IMR-90 (cell line): Measurements from ENCODE around the gene MACO1. TPM values are rescaled to one million over a fixed set of nuclear protein-coding genes. Genes with fewer than 3 reads are reported as not detected.

Source experiments
- ATAC-seq: fragments of 200-7000 bp; cut with Tn5 transposase; 2 replicates; pipeline ENCODE4 v1.9.1; 2020; ENCODE audit warnings: low read depth, mild to moderate bottlenecking, moderate library complexity
- BruUV-seq: library from RNA; stranded (reverse); fragments of 400-500 nt; replicated peaks from 2 replicates; lab custom pipeline; 2021; lab: Mats Ljungman, UMichigan
- CTCF ChIA-PET: fragments of 300-600 bp; formaldehyde crosslinking; extraction: SDS; loops from one replicate; lab custom pipeline; 2021; ENCODE audit warnings: antibody characterized with exemption; lab: Yijun Ruan, JAX
- POLR2A ChIA-PET: fragments of 300-600 bp; sonication (Branson Sonifier 250); formaldehyde crosslinking; loops from one replicate; lab custom pipeline; 2022; ENCODE audit warnings: antibody characterized with exemption; ENCODE audit not compliant: unreplicated experiment; lab: Charles Lee
- DNase-seq: peaks from one replicate; pipeline ENCODE4 v3.0.0; 2013
- H2AFZ ChIP-seq: replicated peaks from 2 replicates; pipeline ENCODE3; 2013; ENCODE audit warnings: low read length, mild to moderate bottlenecking; ENCODE audit not compliant: poor library complexity
- H2AK5ac ChIP-seq: 2 replicates; pipeline ENCODE4 v1.6.1; 2013; ENCODE audit warnings: low read depth, low read length, inconsistent platforms
- H2AK9ac ChIP-seq: replicated peaks from 2 replicates; pipeline ENCODE3; 2013; ENCODE audit warnings: mild to moderate bottlenecking, low read depth, low read length, moderate library complexity; ENCODE audit not compliant: poor library complexity
- H2BK120ac ChIP-seq: 2 replicates; pipeline ENCODE4 v1.6.1; 2013; ENCODE audit warnings: low read depth, low read length, inconsistent platforms
- H2BK15ac ChIP-seq: 3 replicates; pipeline ENCODE4 v1.6.1; 2013; ENCODE audit warnings: low read depth, low read length, inconsistent platforms
- H2BK20ac ChIP-seq: 2 replicates; pipeline ENCODE4 v1.6.1; 2013; ENCODE audit warnings: low read depth, mild to moderate bottlenecking, inconsistent platforms, low read length, moderate library complexity
- H2BK5ac ChIP-seq: 2 replicates; pipeline ENCODE4 v1.6.1; 2013; ENCODE audit warnings: mild to moderate bottlenecking, low read depth, low read length, inconsistent platforms; ENCODE audit not compliant: poor library complexity, severe bottlenecking
- H3K14ac ChIP-seq: replicated peaks from 2 replicates; pipeline ENCODE4 v1.6.1; 2013; ENCODE audit warnings: low read depth, low read length, inconsistent platforms
- H3K18ac ChIP-seq: 2 replicates; pipeline ENCODE4 v1.6.1; 2013; ENCODE audit warnings: low read depth, low read length, control low read depth
- H3K23ac ChIP-seq: 2 replicates; pipeline ENCODE4 v1.6.1; 2013; ENCODE audit warnings: low read depth, low read length, inconsistent platforms
- H3K27ac ChIP-seq: 2 replicates; pipeline ENCODE4 v1.5.1; 2013; ENCODE audit warnings: mild to moderate bottlenecking, control low read depth, low read length; ENCODE audit not compliant: insufficient read depth
- H3K27me3 ChIP-seq: 2 replicates; pipeline ENCODE4 v1.6.1; 2013; ENCODE audit warnings: low read length; ENCODE audit not compliant: control insufficient read depth, insufficient read depth
- H3K36me3 ChIP-seq: 2 replicates; pipeline ENCODE4 v1.6.1; 2013; ENCODE audit warnings: low read length, mixed read lengths; ENCODE audit not compliant: control insufficient read depth, insufficient read depth
- H3K4ac ChIP-seq: 2 replicates; pipeline ENCODE4 v1.6.1; 2013; ENCODE audit warnings: low read depth, low read length, inconsistent platforms
- H3K4me1 ChIP-seq: 2 replicates; pipeline ENCODE4 v1.6.1; 2013; ENCODE audit warnings: low read length, mixed read lengths; ENCODE audit not compliant: control insufficient read depth, insufficient read depth
- H3K4me2 ChIP-seq: 2 replicates; pipeline ENCODE4 v1.6.1; 2013; ENCODE audit warnings: low read depth, mild to moderate bottlenecking, control low read depth, low read length, moderate library complexity
- H3K4me3 ChIP-seq: 2 replicates; pipeline ENCODE4 v1.5.1; 2013; ENCODE audit warnings: low read depth, mild to moderate bottlenecking, control low read depth, low read length, moderate library complexity; ENCODE audit not compliant: insufficient read depth
- H3K56ac ChIP-seq: 2 replicates; pipeline ENCODE4 v1.6.1; 2013; ENCODE audit warnings: low read length, inconsistent platforms; ENCODE audit not compliant: insufficient read depth; ENCODE audit errors: extremely low read depth
- H3K79me1 ChIP-seq, 2 experiments: 2 replicates each; pipeline ENCODE4 v1.6.1; 2013; ENCODE audit warnings: low read length in 2 of 2, inconsistent platforms in 1 of 2, low read depth in 1 of 2
- H3K9ac ChIP-seq: 2 replicates; pipeline ENCODE4 v1.6.1; 2013; ENCODE audit warnings: low read depth, low read length, control low read depth
- H3K9me1 ChIP-seq: 2 replicates; pipeline ENCODE4 v1.6.1; 2013; ENCODE audit warnings: low read length, inconsistent platforms; ENCODE audit not compliant: insufficient read depth
- H3K9me3 ChIP-seq: 2 replicates; pipeline ENCODE4 v1.6.1; 2013; ENCODE audit warnings: low read length; ENCODE audit not compliant: control insufficient read depth, insufficient read depth
- H4K20me1 ChIP-seq: 2 replicates; pipeline ENCODE4 v1.6.1; 2013; ENCODE audit warnings: low read length, inconsistent platforms; ENCODE audit not compliant: insufficient read depth
- H4K5ac ChIP-seq: 2 replicates; pipeline ENCODE4 v1.6.1; 2013; ENCODE audit warnings: mild to moderate bottlenecking, low read depth, low read length, control low read depth
- H4K8ac ChIP-seq, 2 experiments: 2 replicates each; pipeline ENCODE4 v1.6.1; 2013; ENCODE audit warnings: low read depth in 2 of 2, low read length in 2 of 2, control low read depth in 1 of 2, inconsistent platforms in 1 of 2
- H4K91ac ChIP-seq: 2 replicates; pipeline ENCODE4 v1.6.1; 2013; ENCODE audit warnings: low read depth, low read length, inconsistent platforms; ENCODE audit not compliant: insufficient read depth
- CEBPB ChIP-seq: IDR thresholded peaks from 2 replicates; pipeline ENCODE4 v1.6.1; 2012; ENCODE audit warnings: low read depth, low read length, improper control_type of control experiment
- CHD1 ChIP-seq: IDR thresholded peaks from 2 replicates; pipeline ENCODE4 v1.6.1; 2012; ENCODE audit warnings: low read depth, low read length, improper control_type of control experiment
- POLR2A ChIP-seq: IDR thresholded peaks from 2 replicates; pipeline ENCODE4 v1.6.1; 2012; ENCODE audit warnings: mild to moderate bottlenecking, low read depth, low read length
- WGBS, 2 experiments: methylation state at CpG; one replicate each; pipeline versions ENCODE4 v1.1.5 to v1.1.7; 2013; ENCODE audit warnings: missing lambda C conversion rate in 2 of 2; ENCODE audit not compliant: insufficient read length in 1 of 2; ENCODE audit errors: extremely low coverage in 2 of 2; 5-methylcytosine and 5-hydroxymethylcytosine counted together
- dilution Hi-C: fragments of 300-500 bp; cut with HindIII; formaldehyde crosslinking; loops from one replicate; pipeline ENCODE4 v1.14.3; 2018; ENCODE audit warnings: low sequenced_read_pairs; ENCODE audit not compliant: unreplicated experiment
- in situ Hi-C: fragments of 300-500 bp; cut with MboI; formaldehyde crosslinking; loops from 3 replicates; pipeline ENCODE4 v1.14.3; 2019; ENCODE audit warnings: low sequenced_read_pairs, inconsistent platforms, mixed read lengths
- intact Hi-C: fragments of 100-400 bp; cut with micrococcal nuclease; formaldehyde crosslinking; loops from 2 replicates; pipeline ENCODE4 v1.10.0; 2022
- polyA plus RNA-seq, 3 experiments: library from polyadenylated mRNA; depleted of rRNA; stranded (reverse); fragments of >200 nt; gene quantifications; 2 replicates each; pipeline ENCODE4 v1.2.3, GENCODE V29; 2012; ENCODE audit warnings: low replicate concordance in 1 of 3
- total RNA-seq: library from RNA; depleted of rRNA; stranded (reverse); fragments of >200 nt; gene quantifications from 2 replicates; pipeline ENCODE4 v1.2.3, GENCODE V29; 2012
- TF ChIP-seq, protein P1 (sequence below): conservative IDR thresholded peaks from 2 replicates; pipeline ENCODE4 v1.5.1; 2012; ENCODE audit warnings: mild to moderate bottlenecking, low read depth, low read length, improper control_type of control experiment

The MACO1 gene
- total and polyA plus RNA-seq, 2 of the 4 experiments (the other 2 are of a cell fraction), result 6.8 to 12.7 TPM

DNA sequence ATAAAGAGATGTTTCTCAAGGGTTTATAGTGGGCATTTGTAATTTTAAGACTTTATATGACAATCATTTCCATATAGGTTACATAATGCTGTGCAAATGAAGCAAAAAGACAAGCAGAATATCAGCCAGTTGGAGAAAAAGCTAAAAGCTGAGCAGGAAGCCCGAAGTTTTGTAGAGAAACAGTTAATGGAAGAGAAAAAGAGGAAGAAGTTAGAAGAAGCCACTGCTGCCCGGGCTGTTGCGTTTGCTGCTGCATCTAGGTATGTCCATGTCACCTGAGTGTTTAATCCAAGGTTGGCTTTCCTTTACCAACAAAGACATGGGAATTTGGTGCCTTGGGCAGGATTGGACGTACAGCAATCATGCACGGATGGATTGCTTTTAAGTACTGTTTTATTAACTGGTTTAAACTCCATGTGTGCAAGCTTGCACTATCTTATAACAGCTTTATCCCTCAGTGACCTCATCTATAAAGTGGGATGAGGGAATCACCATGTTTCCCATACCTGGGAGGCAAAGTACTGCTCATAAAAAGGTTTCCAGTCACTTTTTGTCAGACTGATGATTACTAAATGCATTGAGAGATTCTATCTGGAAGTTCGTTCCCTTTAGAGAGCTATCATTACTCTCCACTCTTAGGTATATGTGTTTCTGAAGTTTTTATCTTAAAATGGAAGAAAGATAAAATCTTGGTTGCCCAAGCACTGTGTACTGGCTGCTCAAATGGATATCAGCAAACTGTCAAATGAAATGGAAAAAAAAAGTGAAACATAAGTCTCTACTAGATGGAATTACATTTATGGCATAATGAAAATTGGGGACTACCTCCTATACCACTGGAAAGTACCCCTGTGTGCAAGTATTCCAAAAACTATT, 55.1 kb downstream of the MACO1 start:
- in situ Hi-C loops, result no loop called here
- no peak overlapping the region for H2BK15ac ChIP-seq
- no peak for TF ChIP-seq POLR2A
- TF ChIP-seq, protein P1, sequence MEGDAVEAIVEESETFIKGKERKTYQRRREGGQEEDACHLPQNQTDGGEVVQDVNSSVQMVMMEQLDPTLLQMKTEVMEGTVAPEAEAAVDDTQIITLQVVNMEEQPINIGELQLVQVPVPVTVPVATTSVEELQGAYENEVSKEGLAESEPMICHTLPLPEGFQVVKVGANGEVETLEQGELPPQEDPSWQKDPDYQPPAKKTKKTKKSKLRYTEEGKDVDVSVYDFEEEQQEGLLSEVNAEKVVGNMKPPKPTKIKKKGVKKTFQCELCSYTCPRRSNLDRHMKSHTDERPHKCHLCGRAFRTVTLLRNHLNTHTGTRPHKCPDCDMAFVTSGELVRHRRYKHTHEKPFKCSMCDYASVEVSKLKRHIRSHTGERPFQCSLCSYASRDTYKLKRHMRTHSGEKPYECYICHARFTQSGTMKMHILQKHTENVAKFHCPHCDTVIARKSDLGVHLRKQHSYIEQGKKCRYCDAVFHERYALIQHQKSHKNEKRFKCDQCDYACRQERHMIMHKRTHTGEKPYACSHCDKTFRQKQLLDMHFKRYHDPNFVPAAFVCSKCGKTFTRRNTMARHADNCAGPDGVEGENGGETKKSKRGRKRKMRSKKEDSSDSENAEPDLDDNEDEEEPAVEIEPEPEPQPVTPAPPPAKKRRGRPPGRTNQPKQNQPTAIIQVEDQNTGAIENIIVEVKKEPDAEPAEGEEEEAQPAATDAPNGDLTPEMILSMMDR, result no peak
- TF ChIP-seq CHD1, result no peak
- no peak for TF ChIP-seq CEBPB
- ChIA-PET POLR2A (no interaction called here), CTCF (interaction anchor here (0.6 to 2.8 kb wide), 4 partner anchors 14 to 329 kb away, joined by 3 to 8 read pairs (median 3); no protein-coding TSS in a partner anchor)
- H3K18ac ChIP-seq, result no peak overlapping the region
- ATAC-seq, result no peak
- H3K9me1 ChIP-seq, result peaks cover 4% of the 10 kb centered on the region; the same call in 1 of the 2 replicates
- H4K20me1 ChIP-seq, result no peaks in the 10 kb centered on the region
- H4K8ac ChIP-seq, result no peak overlapping the region
- no peak overlapping the region for H3K4me3 ChIP-seq
- H2BK5ac ChIP-seq, result no peak overlapping the region
- intact Hi-C loops, result loop anchor here (1.0 to 10.0 kb wide), 2 partner anchors 38 to 51 kb away; partner anchors contain the start of gene MACO1
- H4K91ac ChIP-seq, result no peak overlapping the region
- H4K5ac ChIP-seq, result no peak overlapping the region
- H3K23ac ChIP-seq, result no peak overlapping the region
- no peak overlapping the region for H3K56ac ChIP-seq
- no peak overlapping the region for H3K4me2 ChIP-seq
- no peaks in the 10 kb centered on the region for H3K27me3 ChIP-seq
- peaks cover 29 to 35% of the 10 kb centered on the region in 2 experiments for H3K79me1 ChIP-seq
- no peak overlapping the region for H2BK20ac ChIP-seq
- WGBS, 2 experiments, result 92% methylated on average over 2 of the region's 6 CpGs; no CpG with 5 or more reads in 1 of the 2 experiments
- no TSS peak for BruUV-seq
- no peak overlapping the region for H2BK120ac ChIP-seq
- peaks cover 13% of the 10 kb centered on the region for H3K36me3 ChIP-seq
- no peak for DNase-seq
- no peak overlapping the region for H2AK9ac ChIP-seq
- dilution Hi-C loops, result no loop called here
- no peak overlapping the region for H2AFZ ChIP-seq
- H3K9ac ChIP-seq, result no peak overlapping the region
- no peak overlapping the region for H2AK5ac ChIP-seq
- no peak overlapping the region for H3K27ac ChIP-seq
- no peaks in the 10 kb centered on the region for H3K9me3 ChIP-seq
- no peak overlapping the region for H3K14ac ChIP-seq
- no peaks in the 10 kb centered on the region for H3K4me1 ChIP-seq
- H3K4ac ChIP-seq, result no peak overlapping the region
